Measurements from ENCODE around the gene AHDC1. TPM values are rescaled to one million over a fixed set of nuclear protein-coding genes. Genes with fewer than 3 reads are reported as not detected.

AHDC1 gene
- polyA plus RNA-seq, 1 experiment, result 3.0 TPM

DNA sequence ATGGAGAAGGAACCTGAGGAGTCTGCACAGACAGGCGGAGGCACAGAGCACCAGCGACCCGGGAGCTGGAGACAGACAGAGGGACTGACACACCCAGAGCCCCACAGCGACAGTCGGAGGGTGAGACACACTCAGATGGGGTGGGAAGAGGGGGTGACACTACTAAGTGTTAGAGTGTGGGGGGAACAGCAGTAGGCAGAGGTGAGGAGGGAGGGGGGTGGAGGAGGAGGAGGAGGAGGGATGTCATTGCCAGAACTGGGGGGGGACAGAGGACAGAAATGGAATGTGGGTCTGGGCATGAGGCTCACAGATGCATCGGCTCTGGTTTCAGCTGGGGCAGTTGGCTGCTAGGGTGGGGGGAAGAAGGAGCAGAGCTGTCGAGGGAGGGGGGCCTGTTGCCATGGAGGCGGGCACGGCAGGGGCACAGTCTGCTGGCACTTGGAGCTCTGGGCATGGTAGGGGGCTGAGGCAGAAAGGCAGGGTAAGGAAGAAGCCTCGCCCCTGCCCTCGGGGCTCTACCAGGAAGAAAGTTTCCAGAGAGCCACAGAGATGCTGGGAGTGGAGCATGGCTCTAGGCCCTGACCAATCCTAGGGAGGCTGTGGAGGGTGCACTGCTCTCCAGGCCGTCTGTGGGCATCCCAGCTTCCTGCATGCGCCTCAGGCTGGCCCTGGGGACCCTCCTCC, 37.3 kb downstream of the AHDC1 start:
- Histone ChIP-seq H3K9me3 (ENCODE audit: control insufficient read depth, insufficient read depth, low read length) (no peaks in the 10 kb centered on the region), H3K4me3 (ENCODE audit: low read depth, low read length) (no peak overlapping the region), H3K27ac (ENCODE audit: low read depth, low read length) (no peak overlapping the region), H3K27me3 (ENCODE audit: control insufficient read depth, insufficient read depth, low read length) (no peaks in the 10 kb centered on the region)
- ChIA-PET CTCF (interaction anchor here (0.6 to 10.7 kb wide), 4 partner anchors 11 to 151 kb away, joined by 3 to 125 read pairs (median 6); no protein-coding TSS in a partner anchor), POLR2A (interaction anchor here (0.9 kb wide), 1 partner anchor 8 kb away, joined by 3 read pairs; no protein-coding TSS in a partner anchor)
- no peak for DNase-seq (ENCODE audit: low read depth, low spot score)
- TF ChIP-seq CTCF (IDR thresholded peaks at IDR 0.05; ENCODE audit: low read depth, low read length), result no peak

- DNase-seq (ENCODE audit: low read depth, low spot score), result no peak
Measured at GRCh38 chr1:27564710-27565649, 39.0 kb downstream of the AHDC1 start.

GRCh38 chr1:27563591-27564471, 40.1 kb downstream of the AHDC1 start:
- ChIA-PET CTCF (interaction anchor here (0.7 to 10.7 kb wide), 4 partner anchors 8 to 43 kb away, joined by 3 to 125 read pairs (median 10); partner anchors contain the start of gene AHDC1), POLR2A (interaction anchor here (1.4 kb wide), 1 partner anchor 11 kb away, joined by 6 read pairs; no protein-coding TSS in a partner anchor)
- Histone ChIP-seq H3K9me3 (ENCODE audit: control insufficient read depth, insufficient read depth, low read length) (no peaks in the 10 kb centered on the region), H3K27ac (ENCODE audit: low read depth, low read length) (peak overlapping the region; percentile 47), H3K4me3 (ENCODE audit: low read depth, low read length) (no peak overlapping the region), H3K27me3 (ENCODE audit: control insufficient read depth, insufficient read depth, low read length) (no peaks in the 10 kb centered on the region)
- no peak for DNase-seq (ENCODE audit: low read depth, low spot score)
- TF ChIP-seq CTCF (IDR thresholded peaks at IDR 0.05; ENCODE audit: low read depth, low read length), result no peak

More at GRCh38 chr1:27564710-27565649, 39.0 kb downstream of the AHDC1 start:
- CTCF ChIA-PET, result interaction anchor here (1.9 to 10.7 kb wide), 3 partner anchors 9 to 42 kb away, joined by 8 to 125 read pairs (median 11); no protein-coding TSS in a partner anchor
- TF ChIP-seq CTCF (IDR thresholded peaks at IDR 0.05; ENCODE audit: low read depth, low read length), result no peak
- Histone ChIP-seq H3K9me3 (ENCODE audit: control insufficient read depth, insufficient read depth, low read length) (no peaks in the 10 kb centered on the region), H3K4me3 (ENCODE audit: low read depth, low read length) (no peak overlapping the region), H3K27me3 (ENCODE audit: control insufficient read depth, insufficient read depth, low read length) (no peaks in the 10 kb centered on the region), H3K27ac (ENCODE audit: low read depth, low read length) (no peak overlapping the region)
- POLR2A ChIA-PET, result interaction anchor here (1.4 kb wide), 1 partner anchor 10 kb away, joined by 6 read pairs; no protein-coding TSS in a partner anchor

DNA sequence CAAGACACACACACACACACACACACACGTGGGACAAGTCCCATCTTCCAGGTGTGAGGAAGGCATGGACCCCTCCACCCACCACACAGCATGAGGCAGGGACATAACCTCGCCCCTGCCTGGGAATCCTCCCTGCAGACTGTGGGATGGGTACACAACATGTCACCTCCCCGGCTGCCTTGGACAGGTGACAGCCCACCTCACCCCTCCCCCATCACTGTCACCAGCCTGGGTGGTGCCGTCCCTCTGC, 40.7 kb downstream of the AHDC1 start:
- ChIA-PET CTCF (no interaction called here), POLR2A (no interaction called here)
- Histone ChIP-seq H3K27ac (ENCODE audit: low read depth, low read length) (no peak overlapping the region), H3K27me3 (ENCODE audit: control insufficient read depth, insufficient read depth, low read length) (no peaks in the 10 kb centered on the region), H3K9me3 (ENCODE audit: control insufficient read depth, insufficient read depth, low read length) (no peaks in the 10 kb centered on the region), H3K4me3 (ENCODE audit: low read depth, low read length) (no peak overlapping the region)
- DNase-seq (ENCODE audit: low read depth, low spot score), result no peak
- no peak for TF ChIP-seq CTCF (IDR thresholded peaks at IDR 0.05; ENCODE audit: low read depth, low read length)
